ENCODE measurements around the gene CMPK1. TPM values are rescaled to one million over a fixed set of nuclear protein-coding genes. Genes with fewer than 3 reads are reported as not detected.

Gene CMPK1
- total and polyA plus RNA-seq, 10 of the 15 experiments (the other 5 are each of a cell fraction or from before 2014, with no cell fraction given), result 43.7 to 159 (median 85.6) TPM

DNA sequence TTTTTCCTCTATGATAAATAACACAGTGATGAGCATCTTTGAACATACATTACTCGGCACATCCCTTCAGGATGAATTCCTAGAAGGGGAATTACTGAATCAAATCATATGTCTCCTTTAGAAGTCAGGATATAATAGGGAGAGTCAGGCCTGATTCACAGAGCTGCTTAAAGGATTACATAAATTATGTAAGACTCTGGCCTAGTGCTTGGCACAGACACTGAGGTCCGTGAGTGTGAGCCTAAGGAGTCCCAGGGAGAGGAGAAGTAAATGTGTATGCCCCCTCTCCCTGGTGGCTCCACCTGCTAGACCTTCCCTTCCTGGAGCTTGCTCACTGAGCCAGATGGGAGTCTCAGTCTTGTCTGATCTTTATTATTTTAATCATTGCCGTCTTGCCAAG, 73.9 kb downstream of the CMPK1 start:
- 54% methylated on average over 3 of the region's 3 CpGs for WGBS (ENCODE audit: insufficient coverage, insufficient replicate concordance, low lambda C conversion rate, missing lambda C conversion rate)
- no peak for DNase-seq (ENCODE audit: low read depth, low spot score)
- H3K27ac ChIP-seq (ENCODE audit: control insufficient read depth, insufficient read depth), result no peak overlapping the region
- no peaks in the 10 kb centered on the region for H3K4me1 ChIP-seq (ENCODE audit: control insufficient read depth, insufficient read depth, low read length)
- SMC1A ChIA-PET (ENCODE audit: uncharacterized antibody, unreplicated experiment), result no interaction called here
- no peaks in the 10 kb centered on the region for H3K36me3 ChIP-seq (ENCODE audit: control insufficient read depth in 2 of 2, insufficient read depth in 2 of 2, low read length in 1 of 2)
- no peak for ATAC-seq
- BruUV-seq (replicated peaks), result no TSS peak
- H2AFZ ChIP-seq (ENCODE audit: control insufficient read depth, low read depth, low read length), result no peak overlapping the region
- no peaks in the 10 kb centered on the region for H3K79me2 ChIP-seq (ENCODE audit: control insufficient read depth, insufficient read depth, low read length)
- H4K20me1 ChIP-seq (ENCODE audit: control insufficient read depth, insufficient read depth), result no peaks in the 10 kb centered on the region
- POLR2A ChIA-PET, result no interaction called here
- peaks cover 0 to 1% of the 10 kb centered on the region in 2 experiments; a peak in 1 of 4 replicates for H3K27me3 ChIP-seq (replicated peaks in 1 of 2; ENCODE audit: control insufficient read depth in 2 of 2, insufficient read depth in 2 of 2, low read length in 1 of 2)
- no peak overlapping the region for H3K9ac ChIP-seq (ENCODE audit: control insufficient read depth, insufficient read depth, low read length)
- RAD21 ChIA-PET (ENCODE audit: unreplicated experiment), result interaction anchor here (1.3 kb wide), 1 partner anchor 30 kb away, joined by 3 read pairs; the partner anchor contains the start of gene FOXD2
- CTCF ChIA-PET, result interaction anchor here (3.1 kb wide), 1 partner anchor 19 kb away, joined by 14 read pairs; no protein-coding TSS in a partner anchor
- no peak overlapping the region for H3K4me3 ChIP-seq
- in situ Hi-C loops (cut with MboI), result no loop called here
- intact Hi-C loops (cut with micrococcal nuclease; ENCODE audit: unreplicated experiment), result no loop called here
- no peak for FAIRE-seq
- H3K4me2 ChIP-seq (ENCODE audit: control insufficient read depth, insufficient read depth), result no peak overlapping the region
- H3K9me3 ChIP-seq (replicated peaks; ENCODE audit: control insufficient read depth, insufficient read depth, low read length), result no peaks in the 10 kb centered on the region
- TF ChIP-seq CUX1 (IDR thresholded peaks at IDR 0.05; ENCODE audit: insufficient replicate concordance, low read depth, low read length) (no peak), KAT2A (conservative IDR thresholded peaks at IDR 0.05; ENCODE audit: control insufficient read depth, low read depth, low read length) (no peak), ZZZ3 (IDR thresholded peaks at IDR 0.05; ENCODE audit: control insufficient read depth, insufficient read length, low read depth) (no peak), NR2C1 (IDR thresholded peaks at IDR 0.05) (no peak), RFX5 (IDR thresholded peaks at IDR 0.05; ENCODE audit: low read depth, low read length) (no peak), E4F1 (IDR thresholded peaks at IDR 0.05; ENCODE audit: borderline replicate concordance, partially characterized antibody) (no peak), NKRF (conservative IDR thresholded peaks at IDR 0.05) (no peak), BACH1 (IDR thresholded peaks at IDR 0.05; ENCODE audit: borderline replicate concordance) (no peak), HDGF (IDR thresholded peaks at IDR 0.05) (no peak), MXI1 (IDR thresholded peaks at IDR 0.05; ENCODE audit: low read depth, low read length) (no peak), FOXM1 (IDR thresholded peaks at IDR 0.05; ENCODE audit: low read depth, low read length) (no peak), NR2F1 (conservative IDR thresholded peaks at IDR 0.05) (no peak), EGR1 (IDR thresholded peaks at IDR 0.05; ENCODE audit: borderline replicate concordance in 1 of 2, low read depth in 2 of 2, low read length in 2 of 2) (no peak), JUND (IDR thresholded peaks at IDR 0.05; ENCODE audit: low read depth, low read length) (no peak), RUNX3 (IDR thresholded peaks at IDR 0.05; ENCODE audit: low read length) (no peak), HDAC2 (IDR thresholded peaks at IDR 0.05) (no peak)
